Neural progenitor cell (in vitro differentiated cells): ENCODE results near the gene NOS1AP. TPM values are rescaled to one million over a fixed set of nuclear protein-coding genes. Genes with fewer than 3 reads are reported as not detected.

Source experiments
- DNase-seq: peaks from one replicate; pipeline ENCODE4 v3.0.0-alpha.2; 2016; ENCODE audit warnings: low spot score
- H2AFZ ChIP-seq: fragments of 200-600 bp; sonication (generic); replicated peaks from 2 replicates; pipeline ENCODE4 v1.6.1; 2016; ENCODE audit warnings: antibody characterized with exemption
- H3F3A ChIP-seq: fragments of 200-600 bp; sonication (generic); 2 replicates; pipeline ENCODE4 v1.6.1; 2016; ENCODE audit warnings: antibody characterized with exemption, low read depth
- H3K27ac ChIP-seq: fragments of 200-600 bp; sonication (generic); 2 replicates; pipeline ENCODE4 v1.5.1; 2016; ENCODE audit warnings: mild to moderate bottlenecking
- H3K27me3 ChIP-seq: fragments of 200-600 bp; sonication (generic); 2 replicates; pipeline ENCODE4 v1.6.1; 2016; ENCODE audit warnings: mild to moderate bottlenecking, moderate library complexity
- H3K36me3 ChIP-seq: fragments of 200-600 bp; sonication (generic); 2 replicates; pipeline ENCODE4 v1.5.1; 2016
- H3K4me1 ChIP-seq: fragments of 200-600 bp; sonication (generic); 2 replicates; pipeline ENCODE4 v1.6.1; 2016; ENCODE audit warnings: mixed run types
- H3K4me2 ChIP-seq: fragments of 200-600 bp; sonication (generic); 2 replicates; pipeline ENCODE4 v1.6.1; 2016
- H3K4me3 ChIP-seq: fragments of 200-600 bp; sonication (generic); 2 replicates; pipeline ENCODE4 v1.5.1; 2016
- H3K79me2 ChIP-seq: fragments of 200-600 bp; sonication (generic); 2 replicates; pipeline ENCODE4 v1.6.1; 2016; ENCODE audit warnings: low read depth
- H3K9ac ChIP-seq: fragments of 200-600 bp; sonication (generic); 2 replicates; pipeline ENCODE4 v1.6.1; 2016
- H3K9me3 ChIP-seq: fragments of 200-600 bp; sonication (generic); 2 replicates; pipeline ENCODE4 v1.5.1; 2016; ENCODE audit warnings: low read depth
- H4K20me1 ChIP-seq: fragments of 200-600 bp; sonication (generic); 2 replicates; pipeline ENCODE4 v1.6.1; 2016; ENCODE audit warnings: low read depth
- H3K27ac Mint-ChIP-seq: 3 replicates; pipeline ENCODE4 v1.8.0; 2021; ENCODE audit warnings: mixed read lengths
- H3K27me3 Mint-ChIP-seq: 2 replicates; pipeline ENCODE4 v1.8.0; 2022; ENCODE audit warnings: low read depth, mild to moderate bottlenecking, inconsistent platforms, moderate library complexity, mixed read lengths; ENCODE audit not compliant: insufficient read depth
- H3K36me3 Mint-ChIP-seq: 3 replicates; pipeline ENCODE4 v1.8.0; 2021; ENCODE audit warnings: mixed read lengths
- H3K4me1 Mint-ChIP-seq: 3 replicates; pipeline ENCODE4 v1.8.0; 2021; ENCODE audit warnings: mixed read lengths
- H3K4me3 Mint-ChIP-seq: 3 replicates; pipeline ENCODE4 v1.8.0; 2021; ENCODE audit warnings: mild to moderate bottlenecking, moderate library complexity, mixed read lengths
- H3K9me3 Mint-ChIP-seq: 3 replicates; pipeline ENCODE4 v1.8.0; 2020; ENCODE audit warnings: mixed read lengths
- EZH2 ChIP-seq: fragments of 200-600 bp; sonication (generic); IDR thresholded peaks from 2 replicates; pipeline ENCODE4 v1.6.1; 2017; ENCODE audit warnings: antibody characterized with exemption, mild to moderate bottlenecking, moderate library complexity
- EZH2phosphoT487 ChIP-seq: fragments of 200-600 bp; sonication (generic); IDR thresholded peaks from 2 replicates; pipeline ENCODE4 v1.6.1; 2017; ENCODE audit warnings: antibody characterized with exemption
- total RNA-seq: library from RNA; depleted of rRNA; stranded (reverse); fragments of >200 nt; gene quantifications from 2 replicates; pipeline ENCODE4 v1.2.3, GENCODE V29; 2015; ENCODE audit warnings: low replicate concordance
- TF ChIP-seq, protein P1 (sequence below): fragments of 200-600 bp; sonication (generic); IDR thresholded peaks from 2 replicates; pipeline ENCODE4 v1.5.1; 2017; ENCODE audit warnings: antibody characterized with exemption, mild to moderate bottlenecking

Gene NOS1AP
- total RNA-seq, 1 donor from 2014 or later: 2.4 TPM

- no peak overlapping the region for H3K27ac ChIP-seq
- no peaks in the 10 kb centered on the region for H3K9me3 ChIP-seq
- H3K4me3 ChIP-seq: no peak overlapping the region
- no peak overlapping the region for H3K4me2 ChIP-seq
- no peak overlapping the region for H3K4me3 Mint-ChIP-seq
- no peaks in the 10 kb centered on the region for H3K79me2 ChIP-seq
- H3K9ac ChIP-seq: no peak overlapping the region
- H3F3A ChIP-seq: no peaks in the 10 kb centered on the region
- no peaks in the 10 kb centered on the region for H3K9me3 Mint-ChIP-seq
- no peak overlapping the region for H3K27ac Mint-ChIP-seq
- H4K20me1 ChIP-seq: no peaks in the 10 kb centered on the region
- H2AFZ ChIP-seq: no peak overlapping the region
- DNase-seq: no peak
- no peaks in the 10 kb centered on the region for H3K27me3 ChIP-seq
- H3K4me1 Mint-ChIP-seq: peaks cover 39% of the 10 kb centered on the region
- TF ChIP-seq, protein P1, sequence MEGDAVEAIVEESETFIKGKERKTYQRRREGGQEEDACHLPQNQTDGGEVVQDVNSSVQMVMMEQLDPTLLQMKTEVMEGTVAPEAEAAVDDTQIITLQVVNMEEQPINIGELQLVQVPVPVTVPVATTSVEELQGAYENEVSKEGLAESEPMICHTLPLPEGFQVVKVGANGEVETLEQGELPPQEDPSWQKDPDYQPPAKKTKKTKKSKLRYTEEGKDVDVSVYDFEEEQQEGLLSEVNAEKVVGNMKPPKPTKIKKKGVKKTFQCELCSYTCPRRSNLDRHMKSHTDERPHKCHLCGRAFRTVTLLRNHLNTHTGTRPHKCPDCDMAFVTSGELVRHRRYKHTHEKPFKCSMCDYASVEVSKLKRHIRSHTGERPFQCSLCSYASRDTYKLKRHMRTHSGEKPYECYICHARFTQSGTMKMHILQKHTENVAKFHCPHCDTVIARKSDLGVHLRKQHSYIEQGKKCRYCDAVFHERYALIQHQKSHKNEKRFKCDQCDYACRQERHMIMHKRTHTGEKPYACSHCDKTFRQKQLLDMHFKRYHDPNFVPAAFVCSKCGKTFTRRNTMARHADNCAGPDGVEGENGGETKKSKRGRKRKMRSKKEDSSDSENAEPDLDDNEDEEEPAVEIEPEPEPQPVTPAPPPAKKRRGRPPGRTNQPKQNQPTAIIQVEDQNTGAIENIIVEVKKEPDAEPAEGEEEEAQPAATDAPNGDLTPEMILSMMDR: no peak
- TF ChIP-seq EZH2phosphoT487: no peak
- no peak for TF ChIP-seq EZH2
- peaks cover 12% of the 10 kb centered on the region for H3K4me1 ChIP-seq
- H3K27me3 Mint-ChIP-seq: no peaks in the 10 kb centered on the region
- peaks cover 17% of the 10 kb centered on the region for H3K36me3 Mint-ChIP-seq
- H3K36me3 ChIP-seq: no peaks in the 10 kb centered on the region
These were observed 267.3 kb downstream of the NOS1AP start for GRCh38 chr1:162336621-162337285.

GRCh38 chr1:162342452-162342983 lies 273.0 kb downstream of the NOS1AP start:
- no peaks in the 10 kb centered on the region for H3K4me1 ChIP-seq
- no peaks in the 10 kb centered on the region for H3K36me3 ChIP-seq
- no peak overlapping the region for H3K9ac ChIP-seq
- Mint-ChIP-seq H3K27ac (no peak overlapping the region), H3K36me3 (peaks cover 7% of the 10 kb centered on the region), H3K9me3 (no peaks in the 10 kb centered on the region), H3K27me3 (no peaks in the 10 kb centered on the region), H3K4me3 (no peak overlapping the region), H3K4me1 (no peaks in the 10 kb centered on the region)
- no peak overlapping the region for H3K4me2 ChIP-seq
- no peak for TF ChIP-seq EZH2
- no peak for TF ChIP-seq EZH2phosphoT487
- TF ChIP-seq, protein P1: no peak
- DNase-seq: no peak
- no peaks in the 10 kb centered on the region for H3K79me2 ChIP-seq
- H3K4me3 ChIP-seq: no peak overlapping the region
- no peaks in the 10 kb centered on the region for H3K27me3 ChIP-seq
- H3K9me3 ChIP-seq: no peaks in the 10 kb centered on the region
- no peaks in the 10 kb centered on the region for H3F3A ChIP-seq
- H3K27ac ChIP-seq: no peak overlapping the region
- no peaks in the 10 kb centered on the region for H4K20me1 ChIP-seq
- H2AFZ ChIP-seq: no peak overlapping the region

DNA sequence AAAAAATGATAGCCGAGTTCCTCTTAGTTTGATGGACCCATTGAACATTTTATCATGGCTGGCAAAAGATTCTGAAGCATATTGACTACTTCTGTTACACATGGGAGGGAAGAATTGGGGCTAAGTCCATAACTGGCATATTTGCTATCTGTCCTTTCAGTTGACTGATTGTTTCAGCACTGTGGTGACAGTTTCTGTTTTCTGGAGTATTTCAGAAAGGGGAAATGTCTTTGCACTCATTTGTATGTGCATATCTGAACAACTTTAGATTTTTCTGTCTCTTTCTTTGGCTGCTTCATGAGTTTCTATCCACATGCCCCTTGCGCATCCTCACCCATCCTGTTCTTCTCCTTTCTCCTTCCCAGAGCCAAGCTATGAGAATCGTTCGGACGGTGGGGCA lies 274.0 kb downstream of the NOS1AP start:
- DNase-seq: no peak
- no peaks in the 10 kb centered on the region for H3K79me2 ChIP-seq
- H3K4me1 ChIP-seq: no peaks in the 10 kb centered on the region
- H3K4me3 ChIP-seq: no peak overlapping the region
- H3K27me3 ChIP-seq: no peaks in the 10 kb centered on the region
- Mint-ChIP-seq H3K36me3 (peaks cover 13% of the 10 kb centered on the region), H3K27ac (no peak overlapping the region), H3K4me1 (no peaks in the 10 kb centered on the region), H3K9me3 (no peaks in the 10 kb centered on the region), H3K4me3 (no peak overlapping the region), H3K27me3 (no peaks in the 10 kb centered on the region)
- no peaks in the 10 kb centered on the region for H3F3A ChIP-seq
- no peak overlapping the region for H3K9ac ChIP-seq
- H3K36me3 ChIP-seq: no peaks in the 10 kb centered on the region
- TF ChIP-seq EZH2phosphoT487 (no peak), EZH2 (no peak)
- TF ChIP-seq, protein P1: no peak
- no peaks in the 10 kb centered on the region for H4K20me1 ChIP-seq
- H3K27ac ChIP-seq: no peak overlapping the region
- H3K4me2 ChIP-seq: no peak overlapping the region
- H2AFZ ChIP-seq: no peak overlapping the region
- no peaks in the 10 kb centered on the region for H3K9me3 ChIP-seq
